Naive thymus-derived CD4-positive, alpha-beta T cell (primary cell): Measurements from ENCODE around the gene PPM1D. TPM values are rescaled to one million over a fixed set of nuclear protein-coding genes. Genes with fewer than 3 reads are reported as not detected.
A peak's percentile ranks its signal among the peaks of the same experiment; 100 is the strongest.

Experiments used
- ATAC-seq: fragments of 150-1000 bp; cut with Tn5 transposase; 2 replicates; pipeline ENCODE4 v1.10.0; 2021; ENCODE audit warnings: mild to moderate bottlenecking, moderate library complexity
- CTCF ChIA-PET: fragments of 350-600 bp; sonication (Branson Sonifier 250); formaldehyde crosslinking; loops from one replicate; lab custom pipeline; 2021; ENCODE audit warnings: antibody characterized with exemption; lab: Charles Lee
- POLR2A ChIA-PET: fragments of 350-600 bp; sonication (Branson Sonifier 250); formaldehyde crosslinking; loops from one replicate; lab custom pipeline; 2021; ENCODE audit warnings: antibody characterized with exemption, inconsistent platforms; lab: Charles Lee
- DNase-seq, 9 donors: peaks; one replicate each; pipeline versions ENCODE4 v3.0.0 to v3.0.0-alpha.2; 2020 to 2022; ENCODE audit warnings: mixed read lengths in 1 of 9
- H3K27ac ChIP-seq: one replicate; pipeline ENCODE4 v1.7.0; 2013; ENCODE audit warnings: mild to moderate bottlenecking, low read depth, low read length, moderate library complexity
- H3K27me3 ChIP-seq, 2 donors: one replicate each; pipeline ENCODE4 v1.7.0; 2013; ENCODE audit warnings: low read length in 2 of 2, mild to moderate bottlenecking in 2 of 2, moderate library complexity in 2 of 2; ENCODE audit not compliant: control insufficient read depth in 2 of 2, insufficient read depth in 2 of 2
- H3K36me3 ChIP-seq, 3 experiments: 1 replicate in 2 of 3; 2 replicates in 1 of 3; pipeline ENCODE4 v1.7.0; 2013; ENCODE audit warnings: low read length in 3 of 3, mild to moderate bottlenecking in 3 of 3, moderate library complexity in 1 of 3; ENCODE audit not compliant: insufficient read depth in 3 of 3, control insufficient read depth in 2 of 3
- H3K4me1 ChIP-seq, 2 donors: one replicate each; pipeline ENCODE4 v1.7.0; 2013; ENCODE audit warnings: low read length in 2 of 2, mild to moderate bottlenecking in 2 of 2, moderate library complexity in 1 of 2; ENCODE audit not compliant: control insufficient read depth in 2 of 2, insufficient read depth in 2 of 2
- H3K4me3 ChIP-seq: 2 replicates; pipeline ENCODE4 v1.7.0; 2013; ENCODE audit warnings: mild to moderate bottlenecking, low read length
- H3K9me3 ChIP-seq, 3 experiments: 1 replicate in 2 of 3; 2 replicates in 1 of 3; pipeline ENCODE4 v1.7.0; 2013; ENCODE audit warnings: low read length in 3 of 3; ENCODE audit not compliant: control insufficient read depth in 2 of 3
- H3K27ac Mint-ChIP-seq, 9 donors: one replicate each; pipeline ENCODE4 v1.8.0; 2020 to 2022; ENCODE audit warnings: mixed read lengths in 9 of 9, mild to moderate bottlenecking in 8 of 9, moderate library complexity in 5 of 9, inconsistent platforms in 2 of 9
- H3K27me3 Mint-ChIP-seq, 5 donors: one replicate each; pipeline ENCODE4 v1.8.0; 2021 to 2022; ENCODE audit warnings: mixed read lengths in 5 of 5, mild to moderate bottlenecking in 1 of 5
- H3K36me3 Mint-ChIP-seq, 5 donors: one replicate each; pipeline ENCODE4 v1.8.0; 2020 to 2022; ENCODE audit warnings: mixed read lengths in 5 of 5, mild to moderate bottlenecking in 3 of 5, inconsistent platforms in 1 of 5
- H3K4me1 Mint-ChIP-seq, 7 donors: one replicate each; pipeline ENCODE4 v1.8.0; 2020 to 2022; ENCODE audit warnings: mixed read lengths in 7 of 7, mild to moderate bottlenecking in 3 of 7, inconsistent platforms in 1 of 7
- H3K4me3 Mint-ChIP-seq, 10 donors: one replicate each; pipeline ENCODE4 v1.8.0; 2020 to 2022; ENCODE audit warnings: mild to moderate bottlenecking in 10 of 10, mixed read lengths in 10 of 10, moderate library complexity in 6 of 10, inconsistent platforms in 2 of 10
- H3K9me3 Mint-ChIP-seq, 11 donors: one replicate each; pipeline ENCODE4 v1.8.0; 2020 to 2022; ENCODE audit warnings: mixed read lengths in 11 of 11, mild to moderate bottlenecking in 4 of 11, inconsistent platforms in 1 of 11, moderate library complexity in 1 of 11
- intact Hi-C, 2 donors: fragments of 100-400 bp; cut with micrococcal nuclease; formaldehyde crosslinking; loops; one replicate each; pipeline ENCODE4 v1.15.1; 2023
- polyA plus RNA-seq, 2 donors: library from polyadenylated mRNA; unstranded; fragments of 300-500 nt; fragmentation: Illumina TruSeq; gene quantifications; one replicate each; pipeline ENCODE4 v1.2.3, GENCODE V29; 2021
- total RNA-seq, 6 experiments: library from RNA in 5 of 6; stranded (reverse) in 5 of 6; gene quantifications; 1 replicate in 5 of 6; 2 replicates in 1 of 6; pipeline ENCODE4 v1.2.3 and lab custom pipeline; 2021 to 2026

Gene PPM1D
- total and polyA plus RNA-seq, 7 experiments from 2014 or later = 8.6 to 18.8 (median 15.9) TPM

DNA sequence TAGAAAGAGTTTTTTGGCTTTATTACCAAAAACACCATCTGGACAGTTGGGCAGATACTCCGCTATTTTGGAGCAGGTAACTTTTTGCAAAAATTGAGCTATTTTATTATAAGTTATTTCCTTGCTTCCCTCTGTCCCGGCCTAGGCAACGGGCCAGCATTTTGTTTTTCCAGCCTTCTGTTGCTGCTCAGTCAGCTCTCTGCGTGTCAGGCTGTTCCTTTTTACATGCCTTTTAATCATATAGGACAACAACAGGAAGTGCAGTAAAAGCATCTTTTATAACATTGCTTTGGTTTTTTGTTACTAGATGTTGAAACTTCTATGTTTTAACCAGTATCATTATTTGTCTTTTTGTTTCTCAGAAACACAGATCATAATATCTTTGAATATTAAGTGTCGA lies 30.4 kb downstream of the PPM1D start:
- H3K4me1 ChIP-seq = no peaks in the 10 kb centered on the region
- H3K27me3 ChIP-seq = no peaks in the 10 kb centered on the region
- H3K27ac ChIP-seq = no peak overlapping the region
- H3K4me3 ChIP-seq = no peak overlapping the region
- peak overlapping the region in 8 of 9 donors; percentile 60 to 83 (median 74) for H3K27ac Mint-ChIP-seq
- ChIA-PET POLR2A (interaction anchor here (0.5 to 1.0 kb wide), 2 partner anchors 47 to 876 kb away, joined by 3 read pairs; partner anchors contain the start of gene BCAS3), CTCF (interaction anchor here (1.3 kb wide), 1 partner anchor 8 kb away, joined by 3 read pairs; no protein-coding TSS in a partner anchor)
- ATAC-seq = no peak
- H3K36me3 Mint-ChIP-seq = peaks cover 0 to 8% (median 5%) of the 10 kb centered on the region in 5 donors
- H3K4me3 Mint-ChIP-seq = peak overlapping the region in 1 of 10 donors; percentile 19
- intact Hi-C loops = no loop called here
- no peaks in the 10 kb centered on the region for H3K27me3 Mint-ChIP-seq
- no peak for DNase-seq
- H3K9me3 ChIP-seq = no peaks in the 10 kb centered on the region
- peaks cover 7 to 22% (median 17%) of the 10 kb centered on the region in 7 donors for H3K4me1 Mint-ChIP-seq
- peaks cover 0 to 14% (median 0%) of the 10 kb centered on the region in 3 experiments for H3K36me3 ChIP-seq
- H3K9me3 Mint-ChIP-seq = no peaks in the 10 kb centered on the region

DNA sequence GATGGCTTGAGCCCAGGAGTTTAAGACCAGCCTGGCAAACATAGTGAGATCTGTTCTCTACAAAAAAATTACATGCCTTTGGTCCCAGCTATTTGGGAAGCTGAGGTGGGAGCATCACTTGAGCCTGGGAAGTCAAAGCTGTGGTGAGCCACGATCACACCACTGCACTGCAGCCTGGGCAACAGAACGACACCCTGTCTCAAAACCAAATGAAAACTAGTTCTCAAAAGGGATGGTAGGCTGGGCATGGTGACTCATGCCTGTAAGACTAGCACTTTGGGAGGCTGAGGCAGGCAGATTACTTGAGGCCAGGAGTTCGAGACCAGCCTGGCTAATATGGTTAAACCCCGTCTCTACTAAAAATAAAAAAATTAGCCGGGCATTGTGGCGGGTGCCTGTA lies 31.1 kb downstream of the PPM1D start:
- H3K36me3 ChIP-seq = peaks cover 0 to 20% (median 0%) of the 10 kb centered on the region in 3 experiments
- no peak for ATAC-seq
- H3K4me3 Mint-ChIP-seq = no peak overlapping the region
- peaks cover 7 to 22% (median 17%) of the 10 kb centered on the region in 7 donors for H3K4me1 Mint-ChIP-seq
- no peaks in the 10 kb centered on the region for H3K4me1 ChIP-seq
- intact Hi-C loops = no loop called here
- H3K9me3 Mint-ChIP-seq = no peaks in the 10 kb centered on the region
- H3K4me3 ChIP-seq = no peak overlapping the region
- H3K27me3 ChIP-seq = no peaks in the 10 kb centered on the region
- DNase-seq = no peak
- peaks cover 0 to 8% (median 5%) of the 10 kb centered on the region in 5 donors for H3K36me3 Mint-ChIP-seq
- ChIA-PET POLR2A (no interaction called here), CTCF (interaction anchor here (0.7 to 1.3 kb wide), 2 partner anchors 8 to 369 kb away, joined by 3 read pairs; no protein-coding TSS in a partner anchor)
- no peaks in the 10 kb centered on the region for H3K9me3 ChIP-seq
- H3K27me3 Mint-ChIP-seq = no peaks in the 10 kb centered on the region
- H3K27ac ChIP-seq = no peak overlapping the region
- peak overlapping the region; percentile 25 to 80 (median 60) for H3K27ac Mint-ChIP-seq

DNA sequence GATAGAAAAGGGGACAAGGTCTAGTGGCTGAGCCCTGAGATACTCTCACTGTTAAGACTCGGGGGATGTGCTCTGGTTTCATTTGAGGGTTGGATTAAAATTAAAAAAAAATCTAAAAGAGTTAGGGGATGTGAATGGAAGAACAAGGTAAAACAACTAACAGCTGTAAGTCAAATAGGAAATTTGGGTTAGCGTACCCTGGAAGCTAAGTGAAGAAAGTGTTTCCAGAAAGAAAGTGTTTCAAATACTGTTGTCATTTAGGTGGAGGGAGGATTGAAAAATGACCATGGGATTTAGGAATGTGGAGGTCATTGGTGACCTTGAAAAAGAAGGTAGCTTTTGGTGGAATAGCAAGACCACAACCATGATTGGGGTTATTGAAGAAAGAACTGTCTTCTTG lies 37.7 kb downstream of the PPM1D start:
- Mint-ChIP-seq H3K4me1 (peaks cover 0 to 18% (median 7%) of the 10 kb centered on the region in 7 donors), H3K27me3 (no peaks in the 10 kb centered on the region), H3K27ac (peak overlapping the region in 4 of 9 donors; percentile 11 to 75 (median 22)), H3K4me3 (no peak overlapping the region), H3K9me3 (no peaks in the 10 kb centered on the region), H3K36me3 (peaks cover 0 to 28% (median 3%) of the 10 kb centered on the region in 5 donors)
- Histone ChIP-seq H3K36me3 (peaks cover 0 to 12% (median 0%) of the 10 kb centered on the region in 3 experiments), H3K27ac (no peak overlapping the region), H3K9me3 (no peaks in the 10 kb centered on the region), H3K4me1 (no peaks in the 10 kb centered on the region), H3K4me3 (no peak overlapping the region), H3K27me3 (no peaks in the 10 kb centered on the region)
- intact Hi-C loops = loop anchor here (1.0 to 5.0 kb wide), 6 partner anchors 37 to 216 kb away; partner anchors contain the start of genes PPM1D (in 2 of the 2) and APPBP2 (in 1 of the 2)
- DNase-seq (no peak), ATAC-seq (no peak)
- POLR2A ChIA-PET = interaction anchor here (0.7 kb wide), 1 partner anchor 39 kb away, joined by 3 read pairs; the partner anchor contains the start of gene BCAS3
- CTCF ChIA-PET = interaction anchor here (0.6 to 4.0 kb wide), 13 partner anchors 9 to 223 kb away, joined by 3 to 23 read pairs (median 4); partner anchors contain the start of gene PPM1D

DNA sequence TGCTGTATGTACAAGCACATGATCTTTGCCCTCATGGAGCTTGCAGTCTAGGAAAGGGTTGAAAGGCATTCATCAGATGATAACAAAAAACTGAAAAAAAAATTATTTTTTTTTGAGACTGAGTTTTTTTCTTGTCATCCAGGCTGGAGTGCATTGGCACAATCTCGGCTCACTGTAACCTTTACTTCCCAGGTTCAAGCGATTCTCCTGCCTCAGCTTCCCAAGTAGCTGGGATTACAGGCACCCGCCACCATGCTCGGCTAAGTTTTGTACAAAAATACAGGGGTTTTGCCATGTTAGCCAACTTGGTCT lies 39.0 kb downstream of the PPM1D start:
- Histone ChIP-seq H3K4me1 (no peaks in the 10 kb centered on the region), H3K4me3 (no peak overlapping the region), H3K27ac (no peak overlapping the region), H3K9me3 (no peaks in the 10 kb centered on the region), H3K27me3 (no peaks in the 10 kb centered on the region), H3K36me3 (peaks cover 0 to 9% (median 0%) of the 10 kb centered on the region in 3 experiments)
- ChIA-PET CTCF (interaction anchor here (0.6 to 4.0 kb wide), 12 partner anchors 9 to 224 kb away, joined by 3 to 23 read pairs (median 3); partner anchors contain the start of genes BCAS3 and PPM1D), POLR2A (no interaction called here)
- peaks cover 0 to 18% (median 7%) of the 10 kb centered on the region in 7 donors for H3K4me1 Mint-ChIP-seq
- no peak overlapping the region for H3K27ac Mint-ChIP-seq
- intact Hi-C loops = loop anchor here (2.0 to 5.0 kb wide), 3 partner anchors 62 to 112 kb away; partner anchors contain the start of gene APPBP2 (in 1 of the 2)
- H3K27me3 Mint-ChIP-seq = no peaks in the 10 kb centered on the region
- H3K9me3 Mint-ChIP-seq = no peaks in the 10 kb centered on the region
- peaks cover 0 to 23% (median 3%) of the 10 kb centered on the region in 5 donors for H3K36me3 Mint-ChIP-seq
- ATAC-seq (no peak), DNase-seq (no peak)
- H3K4me3 Mint-ChIP-seq = no peak overlapping the region

DNA sequence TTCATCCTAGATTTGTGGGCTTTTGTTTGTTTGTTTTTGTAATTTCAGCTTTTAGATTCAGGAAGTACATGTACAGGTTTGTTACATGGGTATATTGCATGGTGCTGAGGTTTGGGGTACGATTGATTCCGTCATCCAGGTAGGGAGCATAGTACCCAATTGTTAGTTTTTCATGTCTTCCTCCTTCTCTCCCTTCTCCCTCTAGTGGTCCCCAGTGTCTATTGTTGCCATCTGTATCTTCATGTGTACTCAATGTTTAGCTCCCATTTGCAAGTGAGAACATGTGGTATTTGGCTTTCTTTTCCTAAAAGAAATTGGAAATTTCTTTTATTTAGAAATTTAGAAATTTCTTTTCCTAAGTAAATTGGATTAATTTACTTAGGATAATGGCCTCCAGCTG lies 40.5 kb downstream of the PPM1D start:
- Mint-ChIP-seq H3K4me1 (peaks cover 0 to 18% (median 7%) of the 10 kb centered on the region in 7 donors), H3K36me3 (peaks cover 0 to 26% (median 3%) of the 10 kb centered on the region in 5 donors)
- POLR2A ChIA-PET = no interaction called here

DNA sequence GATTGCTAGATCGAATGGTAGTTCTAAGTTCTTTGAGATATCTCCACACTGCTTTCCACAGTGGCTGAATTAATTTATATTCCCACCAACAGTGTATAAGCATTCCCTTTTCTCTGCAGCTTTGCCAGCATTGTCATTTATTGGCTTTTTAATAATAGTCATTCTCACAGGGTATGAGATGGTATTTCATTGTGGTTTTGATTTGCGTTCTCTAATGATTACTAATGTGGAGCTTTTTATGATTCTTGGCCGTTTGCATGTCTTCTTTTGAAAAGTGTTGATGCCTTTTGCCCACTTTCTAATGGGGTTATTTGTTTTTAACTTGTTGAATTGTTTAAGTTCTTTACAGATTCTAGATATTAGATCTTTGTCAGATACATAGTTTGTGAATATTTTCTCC lies 41.1 kb downstream of the PPM1D start:
- H3K4me1 ChIP-seq = no peaks in the 10 kb centered on the region
- H3K9me3 Mint-ChIP-seq = no peaks in the 10 kb centered on the region
- DNase-seq (no peak), ATAC-seq (no peak)
- no peak overlapping the region for H3K4me3 Mint-ChIP-seq
- H3K36me3 Mint-ChIP-seq = peaks cover 0 to 26% (median 3%) of the 10 kb centered on the region in 5 donors
- no peaks in the 10 kb centered on the region for H3K27me3 ChIP-seq
- H3K27me3 Mint-ChIP-seq = no peaks in the 10 kb centered on the region
- no peak overlapping the region for H3K4me3 ChIP-seq
- H3K4me1 Mint-ChIP-seq = peaks cover 0 to 18% (median 8%) of the 10 kb centered on the region in 7 donors
- no peaks in the 10 kb centered on the region for H3K36me3 ChIP-seq
- H3K27ac ChIP-seq = no peak overlapping the region
- H3K27ac Mint-ChIP-seq = no peak overlapping the region
- ChIA-PET CTCF (interaction anchor here (1.4 to 4.0 kb wide), 2 partner anchors 15 to 63 kb away, joined by 3 to 23 read pairs; no protein-coding TSS in a partner anchor), POLR2A (no interaction called here)
- intact Hi-C loops = no loop called here
- H3K9me3 ChIP-seq = no peaks in the 10 kb centered on the region

More for the DNA sequence above, 40.5 kb downstream of the PPM1D start:
- Histone ChIP-seq H3K27ac (no peak overlapping the region), H3K4me3 (no peak overlapping the region), H3K27me3 (no peaks in the 10 kb centered on the region), H3K9me3 (no peaks in the 10 kb centered on the region), H3K36me3 (peaks cover 0 to 6% (median 0%) of the 10 kb centered on the region in 3 experiments), H3K4me1 (no peaks in the 10 kb centered on the region)
- CTCF ChIA-PET = interaction anchor here (0.7 to 4.0 kb wide), 4 partner anchors 15 to 562 kb away, joined by 3 to 23 read pairs (median 4); partner anchors contain the start of gene HEATR6
- H3K27ac Mint-ChIP-seq = no peak overlapping the region
- no peaks in the 10 kb centered on the region for H3K27me3 Mint-ChIP-seq
- DNase-seq = no peak
- no peak overlapping the region for H3K4me3 Mint-ChIP-seq
- intact Hi-C loops = no loop called here
- no peaks in the 10 kb centered on the region for H3K9me3 Mint-ChIP-seq
- ATAC-seq = no peak
